ENCODE measurements around the gene ZG16.

Gene ZG16

GRCh38 chr16:29774730-29775129 lies 3.3 kb upstream of the ZG16 start:
- TF ChIP-seq GATA2 (IDR thresholded peaks at IDR 0.05; ENCODE audit: low read depth, low read length) (no peak), GATA3 (IDR thresholded peaks at IDR 0.05; ENCODE audit: low read depth, low read length) (no peak)

- no peak for TF ChIP-seq GATA2 (IDR thresholded peaks at IDR 0.05; ENCODE audit: low read depth, low read length)
- no peak for TF ChIP-seq GATA3 (IDR thresholded peaks at IDR 0.05; ENCODE audit: low read depth, low read length)
Observed at GRCh38 chr16:29775742-29776408, 2.2 kb upstream of the ZG16 start.

- TF ChIP-seq GATA3 (IDR thresholded peaks at IDR 0.05; ENCODE audit: low read depth, low read length) (no peak), GATA2 (IDR thresholded peaks at IDR 0.05; ENCODE audit: low read depth, low read length) (no peak)
Observed at GRCh38 chr16:29779474-29779873, 1.4 kb downstream of the ZG16 start.

- peak; percentile 82 for TF ChIP-seq GATA2 (IDR thresholded peaks at IDR 0.05; ENCODE audit: low read depth, low read length)
- TF ChIP-seq GATA3 (IDR thresholded peaks at IDR 0.05; ENCODE audit: low read depth, low read length) = peak; percentile 14; the same call in 1 of the 2 replicates
Observed at GRCh38 chr16:29783094-29783953, 5.3 kb downstream of the ZG16 start.

GRCh38 chr16:29784157-29784556 lies 6.1 kb downstream of the ZG16 start:
- TF ChIP-seq GATA3 (IDR thresholded peaks at IDR 0.05; ENCODE audit: low read depth, low read length) (no peak), GATA2 (IDR thresholded peaks at IDR 0.05; ENCODE audit: low read depth, low read length) (no peak)

GRCh38 chr16:29784901-29785500 lies 6.9 kb downstream of the ZG16 start:
- no peak for TF ChIP-seq GATA3 (IDR thresholded peaks at IDR 0.05; ENCODE audit: low read depth, low read length)
- TF ChIP-seq GATA2 (IDR thresholded peaks at IDR 0.05; ENCODE audit: low read depth, low read length) = no peak

- no peak for TF ChIP-seq GATA3 (IDR thresholded peaks at IDR 0.05; ENCODE audit: low read depth, low read length)
- TF ChIP-seq GATA2 (IDR thresholded peaks at IDR 0.05; ENCODE audit: low read depth, low read length) = no peak
Observed at GRCh38 chr16:29789775-29790182, 11.7 kb downstream of the ZG16 start.

- TF ChIP-seq GATA2 (IDR thresholded peaks at IDR 0.05; ENCODE audit: low read depth, low read length) = no peak
- no peak for TF ChIP-seq GATA3 (IDR thresholded peaks at IDR 0.05; ENCODE audit: low read depth, low read length)
Observed at GRCh38 chr16:29790183-29790948, 12.3 kb downstream of the ZG16 start, which contains the start of gene KIF22. Gene KIF22 (plus strand): TSS chr16:29790751. CDS start chr16:29790760, 9 bp downstream.

GRCh38 chr16:29790949-29791844 lies 13.1 kb downstream of the ZG16 start:
- TF ChIP-seq GATA3 (IDR thresholded peaks at IDR 0.05; ENCODE audit: low read depth, low read length) (no peak), GATA2 (IDR thresholded peaks at IDR 0.05; ENCODE audit: low read depth, low read length) (no peak)

- TF ChIP-seq GATA2 (IDR thresholded peaks at IDR 0.05; ENCODE audit: low read depth, low read length) (no peak), GATA3 (IDR thresholded peaks at IDR 0.05; ENCODE audit: low read depth, low read length) (no peak)
Observed at GRCh38 chr16:29791845-29792807, 14.1 kb downstream of the ZG16 start.

- no peak for TF ChIP-seq GATA2 (IDR thresholded peaks at IDR 0.05; ENCODE audit: low read depth, low read length)
- no peak for TF ChIP-seq GATA3 (IDR thresholded peaks at IDR 0.05; ENCODE audit: low read depth, low read length)
Observed at GRCh38 chr16:29794231-29794710, 16.2 kb downstream of the ZG16 start.

Measured in SH-SY5Y (cell line).